GM18526 (cell line): ENCODE results near the gene LSM4.

ENCODE experiments used
- POLR2A ChIP-seq: IDR thresholded peaks from 3 replicates; pipeline ENCODE4 v1.6.1; 2011; ENCODE audit not compliant: insufficient read length; ENCODE audit errors: extremely low read depth

LSM4 gene

GRCh38 chr19:18278521-18279265 lies 44.2 kb downstream of the LSM4 start:
- TF ChIP-seq POLR2A, result no peak

DNA sequence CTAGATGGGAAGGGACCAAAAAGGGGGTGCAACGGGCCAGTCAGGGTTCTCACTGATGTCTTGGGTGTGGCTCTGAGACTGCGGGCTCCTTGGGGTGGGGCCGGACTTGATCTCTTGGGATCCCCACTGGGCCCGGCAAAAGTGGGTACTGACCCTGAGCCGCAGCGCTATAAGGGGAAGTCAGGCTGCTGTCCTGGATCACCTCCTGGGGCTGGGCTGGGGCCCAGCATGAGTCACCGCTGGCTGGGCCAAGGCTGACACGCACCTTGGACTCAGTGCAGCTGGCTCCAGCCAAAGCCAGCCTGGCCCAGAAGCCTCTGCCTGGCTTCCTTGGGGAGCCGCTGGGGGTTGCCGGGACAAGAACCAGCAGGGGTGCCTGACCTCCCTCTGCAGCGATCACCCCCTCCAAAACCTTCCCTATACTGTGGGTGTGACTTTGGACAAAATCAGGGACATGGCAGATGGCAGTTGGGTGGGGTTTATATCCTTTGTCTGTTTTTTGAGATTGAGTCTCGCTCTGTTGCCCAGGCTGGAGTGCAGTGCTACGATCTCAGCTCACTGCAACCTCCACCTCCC lies 48.0 kb downstream of the LSM4 start:
- TF ChIP-seq POLR2A, result no peak

DNA sequence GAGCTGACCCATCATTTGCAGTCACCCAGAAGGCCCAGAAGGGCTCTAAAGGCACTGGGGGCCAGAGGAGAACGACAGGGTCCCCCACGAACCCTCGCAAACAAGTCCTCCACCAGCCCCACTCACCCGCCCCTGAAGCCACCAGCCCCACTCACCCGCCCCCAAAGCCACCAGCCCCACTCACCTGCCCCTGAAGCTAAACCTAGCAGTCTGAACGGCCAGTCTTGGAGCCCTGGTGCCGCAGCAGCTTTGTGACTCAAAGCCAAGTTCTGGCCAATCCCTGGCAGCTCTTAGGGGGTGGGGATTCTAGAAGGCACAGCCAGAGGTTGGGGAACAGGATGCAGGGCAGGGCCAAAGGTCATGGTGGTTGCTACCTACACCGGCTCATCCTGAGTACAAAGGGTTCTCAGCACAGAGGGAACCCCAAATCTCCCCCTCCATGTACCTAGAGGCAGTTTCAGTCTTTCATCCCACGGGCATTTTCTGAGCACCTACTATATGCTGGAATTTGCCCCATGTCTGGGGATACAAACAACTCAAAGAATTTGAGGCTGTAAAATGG lies 48.6 kb downstream of the LSM4 start, which contains the start of gene IQCN:
Gene IQCN, minus strand, starts transcription at position 234 of the 562 bp plus-strand sequence. CDS start 4,974 bp downstream, outside the sequence.
- TF ChIP-seq POLR2A, result no peak

DNA sequence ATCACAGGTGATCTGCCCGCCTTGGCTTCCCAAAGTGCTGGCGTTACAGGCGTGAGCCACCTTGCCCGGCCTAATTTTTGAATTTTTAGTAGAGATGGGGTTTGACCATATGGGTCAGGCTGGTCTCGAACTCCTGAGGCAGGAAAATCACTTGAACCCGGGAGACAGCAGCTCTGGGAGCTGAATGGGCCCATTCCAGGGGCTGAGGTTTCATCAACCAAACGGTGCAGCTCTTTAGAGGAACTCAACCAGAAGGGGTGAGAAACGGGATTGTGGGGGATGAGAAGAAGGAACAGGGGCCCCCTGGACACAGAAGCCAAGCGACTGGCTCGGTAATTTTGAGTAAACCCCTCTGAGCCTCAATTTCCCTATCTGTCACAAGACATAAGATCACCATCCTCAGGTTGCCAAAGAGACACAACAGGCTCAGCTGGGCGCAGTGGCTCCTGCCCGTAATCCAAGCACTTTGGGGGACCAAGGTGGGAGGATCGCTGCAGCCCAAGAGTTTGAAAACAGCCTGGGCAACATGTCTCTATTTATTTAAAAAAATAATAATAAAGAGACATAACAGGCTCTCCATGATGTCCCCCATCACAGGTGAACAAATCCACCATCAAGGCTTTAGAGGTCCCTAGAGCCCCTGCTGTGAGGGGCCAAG lies 49.2 kb downstream of the LSM4 start:
- TF ChIP-seq POLR2A, result no peak

DNA sequence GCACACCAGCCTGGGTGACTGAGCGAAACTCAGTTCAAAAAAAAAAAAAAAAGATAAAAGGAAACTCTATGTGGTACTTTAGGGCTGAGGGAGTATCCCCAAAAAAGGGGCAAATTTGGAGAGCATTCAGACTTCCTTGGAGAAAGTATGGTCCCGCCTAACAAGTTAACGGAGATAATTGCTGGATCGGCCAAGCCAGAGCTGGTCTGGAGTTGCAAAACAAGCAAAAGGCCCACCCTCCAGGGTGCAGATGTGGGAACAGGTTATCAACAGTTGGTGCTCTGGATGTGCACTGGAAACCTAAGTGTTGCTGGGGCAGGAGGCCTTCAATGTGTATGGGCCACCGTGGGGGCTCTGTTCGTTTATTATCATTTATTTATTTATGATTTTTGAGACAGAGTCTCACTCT lies 51.4 kb downstream of the LSM4 start:
- TF ChIP-seq POLR2A, result no peak

DNA sequence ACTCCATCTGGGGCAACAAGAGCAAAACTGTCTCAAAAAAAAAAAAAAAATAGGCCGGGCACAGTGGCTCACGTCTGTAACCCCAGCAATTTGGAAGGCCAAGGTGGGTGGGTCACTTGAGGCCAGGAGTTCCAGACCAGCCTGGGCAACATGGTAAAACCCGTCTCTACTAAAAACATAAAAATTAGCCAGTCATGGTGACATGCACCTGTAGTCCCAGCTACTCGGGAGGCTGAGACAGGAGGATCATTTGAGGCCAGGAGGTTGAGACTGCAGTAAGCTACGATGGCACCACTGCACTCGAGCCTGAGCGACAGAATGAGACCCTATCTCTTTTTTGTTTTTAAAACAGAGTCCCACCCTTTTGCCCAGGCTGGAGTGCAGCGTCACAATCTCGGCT lies 52.5 kb downstream of the LSM4 start:
- no peak for TF ChIP-seq POLR2A

GRCh38 chr19:18269070-18269723 lies 53.7 kb downstream of the LSM4 start:
- TF ChIP-seq POLR2A, result no peak

DNA sequence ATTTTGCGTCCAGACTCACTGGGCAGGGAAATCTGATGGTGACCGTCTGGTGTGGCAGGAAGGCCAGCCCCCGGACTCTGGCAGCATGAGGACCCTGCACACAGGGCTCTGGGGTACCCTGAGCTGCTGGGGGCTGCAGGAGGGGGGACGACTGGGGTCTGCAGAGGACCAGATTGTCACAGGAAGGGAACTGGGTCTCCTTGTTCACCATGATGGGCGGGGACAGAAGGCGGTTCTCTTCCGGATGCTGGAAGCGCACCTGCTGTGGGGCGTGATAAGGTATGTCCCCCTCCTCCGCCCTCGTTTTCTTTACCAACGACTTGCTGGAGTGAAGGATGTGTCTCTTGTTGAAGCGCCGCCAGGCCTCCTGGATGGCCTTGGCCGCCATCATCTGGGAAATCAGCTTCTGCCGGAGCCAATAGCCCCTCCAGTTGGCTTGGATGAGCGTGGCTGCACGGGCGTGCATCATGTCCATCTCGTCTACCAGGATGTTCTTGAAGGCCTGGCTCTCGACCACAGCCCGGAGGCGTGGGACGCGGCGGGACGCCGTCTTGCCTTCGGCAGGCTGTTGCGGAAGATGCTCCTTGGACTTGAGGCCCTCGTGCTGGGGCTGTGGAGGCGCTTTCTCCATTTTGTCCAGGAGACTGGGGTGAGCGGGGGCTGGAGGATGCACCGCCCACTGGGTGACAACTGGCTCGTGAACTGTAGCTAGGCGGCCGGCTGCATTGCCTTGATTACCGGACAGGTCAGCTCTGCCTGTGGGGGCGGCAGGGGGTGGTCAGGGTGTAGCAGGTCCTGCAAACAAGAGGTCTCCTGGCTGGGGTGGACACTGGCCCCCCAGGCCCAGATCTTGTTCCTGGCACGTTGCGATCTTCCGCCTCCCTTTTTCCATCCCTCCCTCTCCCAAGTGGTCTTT lies 55.8 kb downstream of the LSM4 start:
- TF ChIP-seq POLR2A, result no peak

- no peak for TF ChIP-seq POLR2A
Measured at GRCh38 chr19:18265582-18265981, 57.3 kb downstream of the LSM4 start.

GRCh38 chr19:18264971-18265540 lies 57.8 kb downstream of the LSM4 start:
- no peak for TF ChIP-seq POLR2A

GRCh38 chr19:18264137-18264854 lies 58.6 kb downstream of the LSM4 start:
- TF ChIP-seq POLR2A, result no peak

DNA sequence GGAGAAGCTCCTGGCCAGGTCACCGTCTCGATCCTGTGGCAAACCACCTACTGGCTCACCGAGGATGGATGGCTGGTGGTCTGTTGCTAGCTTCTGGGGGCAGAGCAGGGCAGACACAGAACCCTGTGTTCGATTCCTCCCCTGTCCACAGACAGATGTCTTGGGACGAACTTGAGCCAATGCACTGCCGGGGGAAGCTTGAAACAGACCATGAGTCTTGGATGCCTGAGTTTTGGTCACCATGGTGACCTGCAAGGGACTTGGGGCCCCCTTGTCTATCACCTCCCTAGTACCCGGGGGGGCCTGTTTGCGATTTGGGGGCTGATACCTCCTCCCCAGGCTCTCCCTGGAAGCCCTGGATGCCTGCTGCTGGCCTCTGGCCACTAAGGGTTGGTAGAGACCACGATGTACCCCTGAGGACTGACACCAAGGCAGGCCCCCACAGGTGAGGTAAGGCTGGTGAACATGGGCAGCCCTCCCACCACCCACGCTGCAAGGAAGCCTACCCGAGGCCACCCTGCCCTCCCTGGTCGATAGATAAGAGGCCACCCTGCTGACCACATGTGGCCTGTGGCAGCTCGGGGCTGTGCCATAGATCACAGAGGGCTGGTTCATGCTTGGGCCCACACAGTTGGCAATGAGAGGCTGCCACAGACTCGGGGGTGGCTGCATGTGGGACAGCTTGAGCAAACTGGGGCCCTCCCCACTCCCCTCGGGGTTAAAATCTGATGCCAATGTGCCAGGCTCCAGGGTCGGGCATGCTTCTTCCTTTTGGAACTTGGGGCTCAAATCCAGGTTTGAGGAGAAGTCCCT lies 59.3 kb downstream of the LSM4 start:
- TF ChIP-seq POLR2A, result no peak

DNA sequence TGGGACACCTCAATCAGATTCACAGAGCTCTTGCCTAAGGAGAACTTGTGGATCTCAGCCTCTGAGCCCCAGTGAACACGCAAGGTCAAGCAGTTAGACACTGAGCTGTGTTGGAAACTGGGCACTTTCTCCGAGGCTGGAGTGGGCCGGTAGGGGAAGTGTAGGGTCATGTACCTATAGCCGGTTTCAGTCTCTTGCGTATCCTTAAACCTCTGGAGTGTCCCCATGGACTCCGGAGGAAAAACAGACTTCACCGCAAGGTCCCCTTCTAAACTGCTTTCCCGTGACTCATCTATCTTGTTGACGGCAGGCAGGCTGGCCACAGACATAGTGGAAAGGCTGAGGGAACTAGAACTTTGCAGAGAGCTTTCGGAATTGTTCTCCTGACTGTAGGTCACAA lies 60.0 kb downstream of the LSM4 start:
- TF ChIP-seq POLR2A, result no peak

DNA sequence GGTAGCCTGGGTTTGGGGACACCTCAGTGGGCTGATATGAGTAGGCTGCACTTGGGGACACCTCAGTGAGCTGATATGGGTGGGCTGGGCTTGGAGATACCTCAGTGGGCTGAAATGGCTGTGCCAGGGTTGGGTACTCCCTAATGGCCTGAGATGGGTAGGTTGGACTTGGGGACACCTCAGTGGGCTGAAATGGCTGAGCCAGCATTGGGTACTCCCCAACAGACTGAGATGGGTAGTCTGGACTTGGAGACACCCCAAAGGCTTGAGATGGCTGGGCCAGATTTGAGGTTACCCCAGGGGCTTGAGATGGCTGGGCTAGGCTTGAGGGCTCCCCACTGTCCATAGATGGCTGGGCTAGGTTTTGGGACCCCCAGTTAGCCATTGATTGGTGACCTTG lies 60.7 kb downstream of the LSM4 start:
- no peak for TF ChIP-seq POLR2A
